ENCODE data around the gene FHOD1.

Gene FHOD1

DNA sequence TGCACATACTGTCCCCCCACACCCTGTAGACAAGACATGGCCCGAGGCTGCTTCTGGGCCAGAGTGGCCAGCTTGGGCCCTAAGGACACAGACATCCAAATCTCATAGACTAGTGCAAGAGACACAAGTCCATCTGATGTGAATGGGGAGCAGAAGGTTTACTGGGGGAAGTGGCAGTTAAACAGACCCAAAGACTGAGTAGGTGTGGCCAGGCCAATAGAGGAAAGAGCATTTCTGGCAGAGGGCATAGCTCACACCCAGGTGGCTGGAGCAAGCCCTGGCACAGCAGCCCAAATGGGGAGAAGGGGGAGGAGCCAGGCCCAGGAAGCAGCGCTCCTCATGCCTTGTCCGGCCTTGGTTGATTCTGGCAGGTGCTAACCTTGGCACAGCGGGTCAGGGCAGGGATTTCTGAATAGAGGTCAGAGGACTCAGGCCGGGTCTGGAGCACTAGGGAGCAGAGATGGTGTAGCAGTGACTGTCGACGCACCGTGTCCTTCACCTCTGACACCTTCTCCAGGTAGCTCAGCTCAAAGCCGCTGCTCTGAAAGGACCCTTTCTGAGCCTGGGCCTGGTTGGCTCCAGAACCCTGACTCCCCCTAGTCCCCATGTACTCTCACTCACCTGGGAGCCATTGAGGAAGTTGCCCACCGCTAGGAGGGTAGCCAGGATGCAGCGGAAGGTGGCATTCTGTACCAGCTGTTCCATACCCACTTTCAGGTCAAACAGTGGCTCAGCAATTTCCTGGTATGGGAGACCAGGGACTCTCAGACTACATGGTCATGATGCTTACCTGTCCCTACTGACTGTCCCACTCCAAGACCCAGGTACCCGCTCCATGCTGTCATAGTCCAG, 16.2 kb downstream of the FHOD1 start:
- no peak for DNase-seq

DNA sequence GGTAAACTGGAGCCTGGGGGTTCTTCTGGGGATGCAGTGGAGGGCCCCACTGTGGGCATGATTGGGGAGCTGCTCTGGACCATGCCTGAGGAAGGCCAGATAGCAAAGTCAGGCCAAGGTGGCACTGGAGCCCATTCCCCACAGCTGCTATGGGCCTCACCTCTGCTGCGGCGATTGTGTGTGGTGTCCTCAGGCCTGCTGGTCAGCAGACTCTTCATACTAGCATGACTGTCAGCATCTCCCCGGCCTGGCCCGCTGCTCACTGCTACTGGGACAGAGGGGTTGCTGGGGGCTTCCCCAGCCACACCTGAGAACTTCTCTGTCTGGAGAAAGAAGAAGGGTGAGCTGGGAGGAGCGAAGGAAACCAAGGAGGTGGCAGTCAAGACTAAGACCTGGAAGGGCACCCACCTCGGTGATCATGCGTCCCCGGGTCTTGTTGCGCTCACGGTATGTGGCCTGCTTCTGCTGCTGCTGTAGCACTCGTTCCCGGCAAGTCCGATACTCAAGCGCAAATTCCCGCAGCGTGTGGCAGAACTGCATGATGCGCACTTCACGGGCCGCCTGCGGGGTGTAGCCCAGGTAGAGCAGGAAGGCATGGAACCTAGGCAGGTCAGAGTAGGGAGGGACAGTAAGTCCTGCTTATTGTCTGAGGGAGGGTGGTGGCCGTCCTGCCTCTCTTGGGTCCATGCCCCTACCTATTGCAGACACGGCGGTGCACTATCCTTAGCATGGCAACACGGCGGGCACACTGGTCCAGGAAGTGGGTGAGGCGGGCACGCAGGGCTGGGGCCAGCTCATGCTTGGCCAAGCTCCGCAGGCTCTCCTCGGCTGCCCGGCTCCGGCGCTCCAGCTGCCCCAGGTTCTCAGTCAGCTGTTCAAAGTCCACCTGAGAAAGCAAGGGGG, 17.1 kb downstream of the FHOD1 start:
- DNase-seq = no peak

DNA sequence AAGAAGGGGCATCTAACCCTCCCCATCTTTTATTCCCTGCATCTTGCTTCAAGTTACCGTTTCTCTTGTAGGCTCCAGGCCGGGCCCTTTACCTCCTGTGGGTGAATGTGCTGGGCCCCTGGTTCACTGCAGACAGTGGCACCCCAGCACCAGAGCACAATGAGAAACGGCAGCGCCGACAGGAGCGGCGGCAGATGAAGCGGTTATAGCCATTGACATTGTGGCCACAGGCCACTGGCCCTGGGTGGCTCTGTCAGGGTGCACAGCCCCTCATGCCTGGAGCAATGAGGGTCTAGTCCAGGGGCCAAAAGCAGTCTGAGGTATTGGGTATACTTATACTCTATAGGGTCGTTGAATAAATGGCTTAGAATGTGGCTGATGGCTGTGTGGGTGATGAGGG, 18.4 kb downstream of the FHOD1 start:
- DNase-seq = no peak

DNA sequence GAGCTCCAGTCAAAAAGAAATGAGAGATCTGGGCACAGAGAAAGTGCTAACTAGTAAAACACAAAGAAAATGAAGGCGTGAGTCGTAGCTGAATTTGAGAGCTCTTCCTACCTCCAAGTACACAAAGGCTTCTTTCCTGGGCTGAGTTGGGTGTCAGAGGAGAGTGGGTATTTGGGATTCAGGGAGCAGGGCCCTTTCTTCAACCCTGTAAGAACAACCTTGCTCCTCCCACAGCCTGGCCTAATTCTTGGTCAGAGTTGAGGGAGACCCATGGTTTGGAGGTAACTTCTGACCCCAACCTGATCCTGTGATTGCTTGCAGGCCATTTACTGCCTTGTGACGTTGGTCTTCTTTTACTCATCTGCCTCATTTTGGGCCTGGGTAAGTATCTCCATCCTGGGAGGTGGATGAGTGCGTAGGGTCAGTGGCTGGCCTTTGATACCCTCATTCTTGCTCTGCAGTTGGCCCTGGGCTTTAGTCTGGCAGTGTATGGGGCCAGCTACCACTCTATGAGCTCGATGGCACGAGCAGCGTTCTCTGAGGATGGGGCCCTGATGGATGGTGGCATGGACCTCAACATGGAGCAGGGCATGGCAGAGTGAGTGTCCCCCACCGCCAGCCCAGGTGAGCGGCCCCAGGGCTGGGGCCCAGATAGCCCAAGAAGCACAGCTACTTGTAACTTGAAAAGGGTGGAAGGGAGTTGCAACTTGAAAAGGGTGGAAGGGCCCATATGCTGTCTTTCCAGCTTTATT, 19.1 kb downstream of the FHOD1 start:
- no peak for DNase-seq

DNA sequence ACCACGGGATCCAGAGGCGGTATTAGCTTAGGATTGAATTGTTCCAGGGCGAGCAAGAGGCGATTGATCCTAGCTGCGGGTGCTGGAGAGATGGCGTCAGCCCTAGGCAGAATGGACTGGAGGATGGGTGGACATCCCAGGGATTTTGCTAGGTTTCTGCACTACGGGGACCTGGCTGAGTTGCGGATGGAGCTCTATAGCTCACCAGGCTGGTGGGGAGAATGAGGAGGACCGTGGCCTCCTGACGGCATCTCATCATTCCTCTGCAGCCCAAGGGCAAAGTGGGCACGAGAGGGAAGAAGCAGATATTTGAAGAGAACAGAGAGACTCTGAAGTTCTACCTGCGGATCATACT, 19.7 kb downstream of the FHOD1 start:
- DNase-seq = no peak

DNA sequence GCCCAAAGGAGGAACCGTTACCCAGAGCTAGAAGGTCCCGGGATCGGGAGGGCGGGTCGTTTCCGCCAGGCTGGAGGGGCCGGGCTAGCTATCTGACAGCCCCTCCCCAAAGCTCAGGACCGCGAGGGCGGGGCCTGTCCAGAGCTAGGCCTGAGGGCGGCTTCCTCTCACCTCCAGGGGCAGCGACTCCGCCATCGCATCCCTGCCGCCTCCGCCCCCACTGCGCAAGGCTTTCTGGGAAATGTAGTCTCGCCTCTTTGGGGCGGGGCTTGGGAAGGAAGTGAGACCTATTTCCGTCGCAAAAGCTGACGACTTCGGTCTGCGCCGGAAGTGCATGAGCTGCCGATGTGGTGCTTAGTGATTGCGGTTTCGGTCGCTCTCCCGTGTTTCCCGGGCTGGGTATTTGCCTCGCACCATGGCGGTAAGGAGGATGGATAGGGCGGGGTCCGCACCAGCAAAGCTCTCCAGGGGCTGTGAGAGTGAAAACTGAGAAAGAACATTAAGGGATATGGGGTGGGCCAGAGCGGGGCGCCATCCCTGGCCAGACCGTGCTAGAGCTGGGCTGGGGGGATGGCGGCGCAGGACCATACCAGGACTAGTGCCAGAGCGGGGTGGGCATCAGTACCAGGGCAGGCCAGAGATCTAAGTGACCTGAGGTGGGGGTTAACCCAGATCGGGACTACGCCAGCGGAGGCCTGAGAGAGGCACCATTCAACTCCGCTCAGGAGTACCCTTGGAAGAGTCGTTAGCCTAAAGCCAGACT, 20.3 kb downstream of the FHOD1 start, which contains the start of gene TMEM208:
Gene TMEM208 (plus strand): TSS at position 327 of the 763 bp plus-strand sequence. CDS start 89 bp downstream, at position 416.
- DNase-seq = peak; percentile 83

DNA sequence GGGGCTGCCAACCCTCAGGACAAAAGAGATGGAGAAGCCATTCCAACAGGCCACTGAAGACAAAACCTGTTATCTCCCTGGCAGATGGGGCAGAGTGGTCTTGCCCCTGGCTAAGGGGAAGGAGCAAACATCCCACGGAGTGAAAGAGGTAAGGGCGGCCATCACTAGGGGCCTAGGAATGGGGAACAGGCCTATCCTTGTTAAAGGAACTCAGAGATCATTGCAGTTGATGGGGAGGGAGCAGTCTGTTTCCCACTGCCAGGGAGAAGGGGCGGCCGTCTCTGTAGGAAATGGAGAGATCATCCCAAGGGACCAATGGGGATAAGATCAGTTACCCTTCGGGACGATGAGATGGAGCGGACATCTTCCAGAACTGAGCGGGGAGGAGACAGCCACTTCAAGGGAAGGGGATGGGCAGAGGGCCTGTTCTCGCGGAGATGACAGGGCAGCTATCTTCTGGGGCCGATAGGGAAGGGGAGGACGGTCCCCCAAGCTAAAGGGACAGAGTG, 20.9 kb downstream of the FHOD1 start:
- no peak for DNase-seq

DNA sequence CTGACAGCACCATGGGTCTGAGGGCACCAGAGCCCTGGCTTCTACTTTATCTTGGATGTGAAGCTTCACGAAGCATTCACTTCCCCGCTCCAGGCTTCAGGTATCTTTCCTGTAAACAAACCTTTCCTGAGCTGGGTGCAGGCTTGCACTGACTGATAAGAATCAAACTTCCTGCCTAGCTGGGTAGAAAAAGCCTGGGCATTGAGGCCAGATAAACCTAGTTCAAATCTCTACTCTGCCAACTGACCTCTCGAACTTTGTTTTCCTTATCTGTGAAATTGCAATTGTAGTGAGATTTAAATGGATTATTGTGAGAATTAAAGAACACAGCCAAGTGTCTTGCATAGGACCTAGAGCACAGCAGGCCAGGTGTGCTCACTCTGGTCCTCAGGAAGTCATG, 23.3 kb downstream of the FHOD1 start:
- DNase-seq = no peak

DNA sequence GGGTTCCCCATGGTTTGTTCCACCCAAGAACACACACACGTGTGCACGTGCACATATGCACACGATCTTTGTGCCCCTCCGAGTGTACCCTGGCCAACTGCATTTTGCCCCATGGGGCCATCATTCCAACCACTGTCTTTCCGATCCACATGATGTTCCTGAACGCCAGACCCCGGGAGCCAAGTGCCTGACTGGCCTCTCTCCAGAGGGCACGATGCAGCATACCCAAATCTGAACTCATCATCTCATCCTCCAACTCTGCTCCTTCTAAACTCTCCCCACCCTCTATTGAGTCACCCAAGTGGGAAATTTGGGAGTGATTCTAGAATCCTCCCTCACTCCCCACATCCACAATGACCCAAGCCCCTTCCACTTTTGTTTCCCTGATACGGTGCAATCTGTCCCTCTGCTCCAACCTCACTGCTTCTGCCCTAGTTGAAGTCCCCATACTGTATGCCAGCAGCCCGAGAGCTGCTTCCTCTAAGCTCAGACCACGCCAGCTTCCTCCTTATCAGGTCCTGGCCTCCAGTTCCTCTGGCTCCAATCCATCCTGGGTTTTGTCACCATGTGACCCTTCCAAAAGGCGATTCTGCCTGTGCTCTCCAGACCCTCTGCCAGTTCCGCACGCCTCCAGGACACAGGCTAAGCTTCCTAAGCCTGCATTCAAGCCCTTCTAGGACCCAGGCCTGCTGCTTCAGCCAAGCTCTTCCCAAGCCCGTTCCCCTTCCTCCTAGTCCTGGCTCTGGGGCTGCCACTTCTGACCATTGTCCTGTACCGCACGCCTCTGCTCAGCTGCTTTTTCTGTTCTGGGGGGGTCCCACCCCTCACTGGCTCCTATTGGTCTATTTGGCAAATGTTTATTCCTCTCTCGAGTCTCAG, 30.4 kb downstream of the FHOD1 start:
- DNase-seq = no peak

DNA sequence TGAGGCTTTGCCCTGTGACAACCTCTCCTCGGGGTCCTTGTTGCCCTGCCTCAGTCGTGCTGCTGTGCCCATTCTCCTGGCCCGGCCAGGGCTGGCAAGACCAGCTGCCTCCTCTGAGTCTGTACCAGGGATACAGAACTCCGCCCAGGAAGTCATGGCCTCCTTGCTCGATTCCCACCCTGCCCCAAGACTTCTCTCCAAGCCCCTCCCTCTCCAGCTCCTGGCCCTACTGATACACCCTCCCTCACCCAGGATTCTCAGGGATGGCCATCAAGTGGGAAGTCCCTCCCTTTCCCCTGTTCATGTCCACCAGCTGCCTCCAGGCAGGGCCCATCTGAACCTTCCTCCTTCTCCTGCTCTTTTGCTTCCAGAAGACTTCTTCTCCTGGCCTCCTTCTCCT, 31.6 kb downstream of the FHOD1 start:
- DNase-seq = no peak

DNA sequence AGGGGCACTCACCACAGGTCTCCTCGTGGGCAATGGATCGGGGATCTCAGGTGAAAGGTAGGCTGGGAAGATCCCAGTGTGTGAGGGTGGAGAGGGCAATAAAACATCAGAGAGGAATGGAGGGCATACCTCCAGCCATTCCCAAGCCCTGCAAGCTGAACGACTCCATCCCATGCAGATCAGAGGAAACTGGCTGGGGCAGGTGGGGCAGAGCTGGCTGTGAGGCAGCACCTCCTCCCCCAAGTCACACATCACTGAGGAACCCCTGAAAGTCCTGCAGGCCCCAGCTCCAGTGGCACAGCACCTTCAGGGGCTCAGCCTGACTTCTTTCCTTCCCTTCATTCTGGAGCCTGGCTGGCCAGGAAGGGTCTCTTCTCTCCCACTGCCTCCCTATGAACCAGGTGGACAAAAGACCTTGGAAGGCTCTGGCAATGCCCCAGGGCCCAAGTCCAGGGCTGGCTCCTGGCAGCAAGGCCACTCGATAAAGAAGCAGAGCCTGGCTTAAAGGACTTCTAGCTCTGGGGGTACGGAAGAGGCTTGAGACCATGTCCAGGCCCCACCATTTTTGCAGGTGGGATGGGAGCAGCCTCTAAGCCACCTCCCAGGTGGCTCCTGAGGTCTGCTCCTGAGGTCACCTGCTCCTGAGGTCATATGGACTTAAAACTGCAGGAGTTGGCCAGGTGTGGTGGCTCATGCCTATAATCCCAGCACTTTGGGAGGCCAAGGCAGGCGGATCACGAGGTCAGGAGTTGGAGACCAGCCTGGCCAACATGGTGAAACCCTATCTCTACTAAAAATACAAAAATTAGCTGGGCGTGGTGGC, 33.9 kb downstream of the FHOD1 start:
- no peak for DNase-seq

DNA sequence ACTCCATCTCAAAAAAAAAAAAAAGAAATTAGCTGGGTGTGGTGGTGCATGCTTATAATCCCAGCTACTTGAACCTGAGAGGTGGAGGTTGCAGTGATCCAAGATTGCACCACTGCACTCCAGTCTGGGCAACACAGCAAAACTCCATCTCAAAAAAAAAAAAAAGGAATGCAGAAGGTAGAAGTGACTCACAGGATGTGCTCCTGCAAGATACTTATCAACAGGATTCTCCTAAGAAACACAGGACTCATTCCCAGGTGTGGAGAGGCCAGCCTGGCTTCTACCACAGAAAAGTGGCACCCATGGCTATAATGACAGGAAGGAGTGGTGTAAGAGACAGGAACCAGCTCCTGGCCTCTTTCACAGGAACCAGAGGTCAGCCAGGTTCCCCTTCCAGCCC, 34.5 kb downstream of the FHOD1 start:
- no peak for DNase-seq

DNA sequence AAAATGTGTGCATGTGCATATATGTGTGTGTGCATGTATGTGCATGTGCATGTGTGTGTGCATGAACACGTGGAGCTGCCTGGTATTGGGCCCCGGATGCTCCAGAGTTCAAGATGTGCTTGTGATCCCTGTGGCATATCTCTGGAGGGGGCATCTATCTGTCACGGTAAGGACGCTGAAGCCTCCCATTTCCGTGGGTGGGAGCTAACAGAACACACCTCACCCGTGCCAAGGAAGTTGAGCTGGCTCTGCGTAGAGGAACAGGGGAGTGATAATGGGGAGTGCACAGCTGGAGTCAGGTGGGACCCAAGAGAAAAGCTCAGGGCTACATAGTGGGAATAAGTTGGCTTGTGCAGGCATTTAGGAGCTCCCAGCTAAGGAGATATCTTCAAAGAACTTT, 35.6 kb downstream of the FHOD1 start:
- no peak for DNase-seq

DNA sequence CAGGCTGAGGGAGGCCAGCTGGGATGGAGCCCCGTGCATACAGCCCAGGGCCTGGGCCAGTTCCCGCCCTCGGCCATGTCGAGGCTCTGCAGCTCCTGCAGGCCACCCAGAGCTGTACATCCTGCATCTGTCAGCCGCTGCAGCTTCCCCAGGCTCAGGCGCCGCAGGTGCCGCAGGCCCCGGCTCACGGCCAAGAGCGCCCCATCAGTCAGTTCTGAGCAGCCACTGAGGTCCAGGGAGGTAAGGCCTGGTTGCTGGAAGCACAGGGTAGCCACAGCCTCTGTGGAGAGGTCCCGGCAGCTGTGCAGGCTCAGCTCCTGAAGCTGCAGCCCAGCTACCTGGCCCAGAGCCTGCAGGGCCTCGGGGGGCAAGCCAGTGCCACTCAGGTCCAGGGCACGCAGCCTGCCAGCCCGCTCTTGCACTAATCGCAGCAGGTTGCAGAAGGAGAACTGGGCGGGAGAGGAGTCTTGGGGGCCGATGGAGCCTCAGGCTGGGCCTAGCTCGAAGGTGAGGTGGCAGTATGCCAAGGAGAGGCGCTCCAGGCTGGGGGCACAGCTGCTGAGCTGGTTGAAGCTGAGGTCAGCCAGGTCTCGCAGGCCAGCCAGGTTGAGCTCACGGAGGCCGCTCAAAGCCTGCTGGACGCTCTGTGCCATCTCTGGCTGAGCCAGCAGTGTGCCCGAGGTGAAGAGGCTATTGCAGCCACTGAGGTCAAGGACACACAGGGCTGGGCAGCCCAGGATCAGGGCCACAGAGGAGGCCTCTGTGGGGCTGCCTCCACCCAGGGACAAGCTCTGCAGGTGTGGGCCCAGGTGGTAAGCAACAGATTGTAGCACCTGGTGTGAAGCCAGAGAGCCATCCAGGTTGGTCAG, 37.0 kb downstream of the FHOD1 start:
- no peak for DNase-seq

DNA sequence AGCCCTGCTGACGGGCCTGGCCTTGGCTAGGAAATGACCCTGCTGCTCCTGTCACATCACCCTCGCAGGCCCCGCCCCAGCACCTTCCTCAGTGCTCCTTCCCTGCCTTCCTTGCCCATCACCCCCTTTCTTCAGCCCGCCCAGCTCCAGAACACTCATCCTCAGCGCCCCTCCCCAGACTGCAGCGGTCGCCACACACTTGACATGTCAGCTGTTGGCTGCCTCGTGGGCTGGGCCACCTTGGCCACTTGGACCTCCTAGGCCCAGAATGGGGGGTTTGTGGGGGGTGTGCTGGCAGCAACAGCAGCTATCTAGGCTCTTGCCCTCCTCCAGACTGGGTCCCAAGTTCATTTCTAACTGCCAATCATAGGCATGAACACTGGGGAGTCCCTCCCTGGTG, 37.7 kb downstream of the FHOD1 start:
- no peak for DNase-seq

DNA sequence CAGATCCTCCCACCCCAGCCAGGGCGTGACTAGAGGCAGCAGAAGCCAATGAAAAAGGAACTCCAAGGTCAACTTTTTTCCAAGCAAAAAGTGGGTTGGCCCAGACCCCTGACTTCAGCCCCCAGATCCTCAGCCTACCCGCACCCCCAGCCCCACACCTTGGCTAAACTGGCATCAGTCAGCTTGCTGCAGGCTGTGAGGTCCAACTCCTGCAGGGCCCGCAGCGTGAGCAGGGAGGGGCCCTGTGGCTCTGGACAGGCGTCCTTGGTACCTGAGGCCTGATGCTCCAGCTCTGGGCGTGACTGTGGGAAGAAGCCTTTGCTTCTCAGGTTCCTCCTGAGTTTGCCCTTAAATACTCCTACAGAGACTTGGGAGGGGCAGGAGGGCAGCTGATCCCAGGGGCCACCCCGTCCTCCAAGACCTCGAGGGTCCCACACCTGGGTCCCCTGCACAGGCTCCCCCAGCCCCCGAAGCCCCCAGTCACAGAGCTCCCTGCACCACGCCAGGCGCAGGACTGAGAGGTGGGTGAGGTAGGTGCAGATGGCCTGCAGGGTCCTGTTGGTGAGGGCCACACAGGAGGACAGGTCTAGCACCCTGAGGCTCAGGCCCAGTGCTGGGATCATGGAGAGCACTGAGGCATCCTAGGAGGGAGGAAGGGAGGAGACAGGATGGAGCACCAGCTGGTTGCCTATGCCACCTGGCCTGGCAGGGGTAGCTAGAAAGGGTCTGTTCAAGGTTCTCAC, 39.0 kb downstream of the FHOD1 start:
- no peak for DNase-seq

DNA sequence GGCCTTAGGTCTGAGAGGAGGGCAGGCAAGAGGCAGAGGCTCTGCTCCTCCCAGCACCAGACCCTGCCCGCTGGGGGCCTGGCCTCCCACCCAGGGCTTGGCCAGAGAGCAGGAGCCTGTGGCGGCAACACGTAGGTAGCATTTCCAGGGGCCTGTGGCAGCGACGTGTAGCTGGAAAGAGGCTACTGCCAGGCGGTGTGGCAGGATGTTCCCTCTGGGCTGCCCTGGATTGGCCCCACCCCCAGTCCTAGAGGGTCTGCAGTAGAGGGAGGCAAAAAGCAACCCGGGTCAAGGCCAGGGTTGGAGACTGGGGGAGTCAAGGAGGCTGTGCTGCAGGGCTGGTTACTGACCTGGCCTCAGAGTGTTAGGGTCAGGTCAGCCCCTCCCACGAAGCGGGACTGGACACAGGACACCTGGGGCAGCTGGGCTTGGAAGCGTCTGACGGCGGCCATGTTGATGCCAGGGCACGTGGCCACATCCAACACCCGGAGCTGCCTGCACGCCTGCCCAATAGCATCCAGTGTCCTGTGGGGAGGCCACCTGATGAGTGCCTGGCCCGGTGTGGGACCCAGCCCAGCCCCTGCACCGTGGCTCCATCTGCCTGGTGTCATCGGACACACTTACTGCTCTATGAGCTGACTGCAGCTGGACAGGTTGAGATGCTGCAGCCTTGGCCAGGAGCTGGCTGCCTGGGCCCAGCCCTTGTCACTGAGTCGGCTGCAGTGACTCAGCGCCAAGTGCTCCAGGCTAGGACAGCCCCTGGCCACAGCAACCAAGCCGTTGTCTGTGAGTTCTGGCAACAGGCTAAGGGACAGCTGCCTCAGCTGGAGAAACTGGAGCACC, 39.8 kb downstream of the FHOD1 start:
- DNase-seq = no peak

DNA sequence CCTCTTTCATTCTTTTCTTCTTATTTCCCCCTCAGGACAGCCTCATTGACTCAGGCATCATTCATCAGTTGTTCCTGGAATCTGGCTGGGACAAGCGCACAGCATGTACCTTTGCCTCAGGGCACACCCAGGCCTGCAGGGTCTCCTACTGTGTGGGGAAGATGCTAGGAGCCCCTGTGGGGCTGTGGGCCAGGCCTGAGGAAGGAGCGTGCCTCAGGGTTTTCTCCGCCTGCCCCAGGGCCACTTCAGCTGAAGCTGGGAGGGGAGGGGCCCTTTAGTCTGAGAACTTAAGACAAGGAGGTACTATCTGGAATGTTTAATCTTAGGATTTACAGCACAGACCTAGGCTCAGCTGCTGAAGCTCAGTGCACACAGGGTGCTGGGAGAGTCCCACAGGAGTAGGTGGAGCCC, 40.4 kb downstream of the FHOD1 start:
- DNase-seq = no peak

Measured in NCI-H524 treated with DMSO at 0.1 percent for 48 hours (cell line).